PC-3 (cell line): ENCODE data around the gene STYK1. TPM values are rescaled to one million over a fixed set of nuclear protein-coding genes. Genes with fewer than 3 reads are reported as not detected.

ENCODE experiments used
- ATAC-seq: fragments of 200-7000 bp; cut with Tn5 transposase; 2 replicates; pipeline ENCODE4 v1.9.1; 2020; ENCODE audit warnings: mild to moderate bottlenecking, moderate library complexity
- BruUV-seq: library from RNA; stranded (reverse); fragments of 400-500 nt; replicated peaks from 2 replicates; lab custom pipeline; 2021; lab: Mats Ljungman, UMichigan
- CTCF ChIA-PET: fragments of 300-600 bp; sonication (Branson Sonifier 250); formaldehyde crosslinking; loops from one replicate; lab custom pipeline; 2022; ENCODE audit warnings: antibody characterized with exemption; lab: Charles Lee
- POLR2A ChIA-PET: fragments of 300-600 bp; sonication (Branson Sonifier 250); formaldehyde crosslinking; loops from one replicate; lab custom pipeline; 2022; ENCODE audit warnings: antibody characterized with exemption; ENCODE audit not compliant: unreplicated experiment; lab: Charles Lee
- DNase-seq: peaks from one replicate; pipeline ENCODE4 v3.0.0-alpha.2; 2015
- H2AFZ ChIP-seq: fragments of 300-600 bp; sonication (generic); 2 replicates; pipeline ENCODE4 v1.6.0; 2016; ENCODE audit warnings: antibody characterized with exemption, low read length
- H3F3A ChIP-seq: fragments of 300-600 bp; sonication (generic); one replicate; pipeline ENCODE4 v1.6.0; 2017; ENCODE audit warnings: antibody characterized with exemption, low read length, control low read depth, mild to moderate bottlenecking; ENCODE audit not compliant: unreplicated experiment
- H3K27ac ChIP-seq: fragments of 300-600 bp; sonication (generic); 2 replicates; pipeline ENCODE4 v1.5.1; 2016; ENCODE audit warnings: mild to moderate bottlenecking, low read length
- H3K27me3 ChIP-seq: fragments of 300-600 bp; sonication (generic); 2 replicates; pipeline ENCODE4 v1.6.1; 2016; ENCODE audit warnings: low read length, mixed read lengths
- H3K36me3 ChIP-seq: fragments of 300-600 bp; sonication (generic); 2 replicates; pipeline ENCODE4 v1.6.1; 2016; ENCODE audit warnings: low read depth, mixed run types, low read length, mixed read lengths
- H3K4me1 ChIP-seq: fragments of 300-600 bp; sonication (generic); 2 replicates; pipeline ENCODE4 v1.5.1; 2016; ENCODE audit warnings: low read length; ENCODE audit not compliant: insufficient read depth
- H3K4me2 ChIP-seq: fragments of 300-600 bp; sonication (generic); 2 replicates; pipeline ENCODE4 v1.6.0; 2016; ENCODE audit warnings: low read length
- H3K4me3 ChIP-seq: fragments of 300-600 bp; sonication (generic); 2 replicates; pipeline ENCODE4 v1.5.1; 2016; ENCODE audit warnings: mild to moderate bottlenecking, low read length, mixed read lengths
- H3K79me2 ChIP-seq: fragments of 300-600 bp; sonication (generic); 2 replicates; pipeline ENCODE4 v1.6.1; 2017; ENCODE audit warnings: low read length, mixed read lengths
- H3K9ac ChIP-seq: fragments of 300-600 bp; sonication (generic); 2 replicates; pipeline ENCODE4 v1.6.0; 2016; ENCODE audit warnings: mild to moderate bottlenecking, low read length
- H3K9me2 ChIP-seq: fragments of 300-600 bp; sonication (generic); replicated peaks from 2 replicates; pipeline ENCODE4 v1.6.1; 2016; ENCODE audit warnings: mixed run types, low read length, mixed read lengths
- H3K9me3 ChIP-seq: fragments of 300-600 bp; sonication (generic); 2 replicates; pipeline ENCODE4 v1.6.1; 2016; ENCODE audit warnings: low read length, mixed read lengths
- H4K20me1 ChIP-seq: fragments of 300-600 bp; sonication (generic); 2 replicates; pipeline ENCODE4 v1.6.1; 2016; ENCODE audit warnings: low read length, mixed read lengths
- CTCF ChIP-seq: fragments of 300-600 bp; sonication (generic); conservative IDR thresholded peaks from 2 replicates; pipeline ENCODE4 v1.5.1; 2017; ENCODE audit warnings: antibody characterized with exemption, low read depth, mild to moderate bottlenecking, low read length
- EZH2 ChIP-seq: fragments of 300-600 bp; sonication (generic); IDR thresholded peaks from one replicate; pipeline ENCODE4 v1.6.1; 2017; ENCODE audit warnings: antibody characterized with exemption, mild to moderate bottlenecking, low read length; ENCODE audit not compliant: unreplicated experiment
- EZH2phosphoT487 ChIP-seq: fragments of 300-600 bp; sonication (generic); IDR thresholded peaks from 2 replicates; pipeline ENCODE4 v1.6.1; 2018; ENCODE audit warnings: mild to moderate bottlenecking, antibody characterized with exemption, low read length, borderline replicate concordance
- intact Hi-C: fragments of 100-400 bp; cut with micrococcal nuclease; formaldehyde crosslinking; loops from 2 replicates; pipeline ENCODE4 v1.9.0; 2023
- total RNA-seq: library from RNA; depleted of rRNA; stranded (reverse); fragments of >200 nt; gene quantifications from 2 replicates; pipeline ENCODE4 v1.2.3, GENCODE V29; 2014

Gene STYK1
- total RNA-seq, 1 experiment from 2014 or later = 4.3 TPM

GRCh38 chr12:10624605-10625004 is 49.2 kb downstream of the STYK1 start:
- CTCF ChIA-PET = no interaction called here
- Histone ChIP-seq H3K36me3 (peaks cover 3% of the 10 kb centered on the region; the same call in 1 of the 2 replicates), H3K4me1 (peaks cover 4% of the 10 kb centered on the region), H3K4me2 (no peak overlapping the region), H4K20me1 (no peaks in the 10 kb centered on the region), H3F3A (no peaks in the 10 kb centered on the region), H3K4me3 (no peak overlapping the region), H3K9ac (no peak overlapping the region), H3K27ac (no peak overlapping the region), H3K9me3 (no peaks in the 10 kb centered on the region), H3K9me2 (no peaks in the 10 kb centered on the region), H3K27me3 (no peaks in the 10 kb centered on the region), H3K79me2 (no peaks in the 10 kb centered on the region), H2AFZ (no peak overlapping the region)
- DNase-seq = no peak
- no TSS peak for BruUV-seq
- POLR2A ChIA-PET = no interaction called here
- no peak for ATAC-seq
- no peak for TF ChIP-seq EZH2phosphoT487
- TF ChIP-seq CTCF = no peak
- no peak for TF ChIP-seq EZH2
- intact Hi-C loops = no loop called here

GRCh38 chr12:10623131-10623530 is 50.7 kb downstream of the STYK1 start:
- Histone ChIP-seq H3K27me3 (no peaks in the 10 kb centered on the region), H3K9ac (no peak overlapping the region), H3K79me2 (no peaks in the 10 kb centered on the region), H3K36me3 (0 out of 2 replicates have a peak, but pooled peaks cover 4% of the 10 kb centered on the region), H3K4me2 (no peak overlapping the region), H3K27ac (no peak overlapping the region), H3K9me2 (no peaks in the 10 kb centered on the region), H3K4me1 (peaks cover 17% of the 10 kb centered on the region), H2AFZ (no peak overlapping the region), H3K4me3 (no peak overlapping the region), H3K9me3 (no peaks in the 10 kb centered on the region), H4K20me1 (no peaks in the 10 kb centered on the region), H3F3A (no peaks in the 10 kb centered on the region)
- ChIA-PET POLR2A (no interaction called here), CTCF (no interaction called here)
- BruUV-seq = no TSS peak
- peak; percentile 21; the same call in 1 of the 2 replicates for ATAC-seq
- DNase-seq = peak; percentile 24
- TF ChIP-seq EZH2 (no peak), EZH2phosphoT487 (no peak), CTCF (no peak)
- intact Hi-C loops = no loop called here

GRCh38 chr12:10621278-10621677 is 52.6 kb downstream of the STYK1 start:
- no peak overlapping the region for H3K4me2 ChIP-seq
- H3K4me1 ChIP-seq = peaks cover 34% of the 10 kb centered on the region
- H3K9ac ChIP-seq = no peak overlapping the region
- DNase-seq = no peak
- H2AFZ ChIP-seq = no peak overlapping the region
- TF ChIP-seq CTCF (no peak), EZH2phosphoT487 (no peak), EZH2 (no peak)
- no TSS peak for BruUV-seq
- no peak overlapping the region for H3K27ac ChIP-seq
- no peak for ATAC-seq
- 0 out of 2 replicates have a peak, but pooled peaks cover 4% of the 10 kb centered on the region for H3K36me3 ChIP-seq
- H4K20me1 ChIP-seq = no peaks in the 10 kb centered on the region
- H3K9me2 ChIP-seq = no peaks in the 10 kb centered on the region
- no peaks in the 10 kb centered on the region for H3K27me3 ChIP-seq
- intact Hi-C loops = no loop called here
- ChIA-PET CTCF (no interaction called here), POLR2A (no interaction called here)
- H3K79me2 ChIP-seq = no peaks in the 10 kb centered on the region
- H3F3A ChIP-seq = no peaks in the 10 kb centered on the region
- H3K4me3 ChIP-seq = no peak overlapping the region
- H3K9me3 ChIP-seq = no peaks in the 10 kb centered on the region
